ENCODE measurements around the gene CENPV.
"Not testable (repeated sequence)": the region's sequence is repeated elsewhere in the genome, so short reads cannot be mapped to it uniquely, and the experiment has no call there.

CENPV gene

GRCh38 chr17:16306211-16306610 lies 47.1 kb downstream of the CENPV start:
- DNase-seq: no peak

GRCh38 chr17:16304830-16305229 lies 48.4 kb downstream of the CENPV start:
- DNase-seq: no peak

DNA sequence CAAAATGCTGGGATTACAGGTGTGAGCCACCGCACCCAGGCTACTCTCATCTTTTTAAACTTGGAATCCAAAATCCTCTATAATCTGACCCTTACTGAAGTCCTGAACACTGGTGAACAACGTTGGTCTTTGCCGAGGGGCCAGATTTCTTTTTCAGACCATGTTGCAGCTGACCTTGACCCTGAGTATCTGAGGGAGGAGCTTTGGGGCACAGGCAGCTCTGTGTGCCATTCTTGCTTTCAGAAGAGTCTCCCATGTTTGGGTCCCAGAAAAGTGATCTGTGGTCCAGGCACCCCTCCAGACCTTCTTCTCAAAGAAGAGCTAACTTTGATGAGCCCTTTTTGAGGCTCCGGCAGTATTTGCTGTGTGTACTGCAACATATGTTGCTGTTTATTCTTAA lies 50.4 kb downstream of the CENPV start:
- no peak for DNase-seq

- DNase-seq: no peak
Measured at GRCh38 chr17:16301963-16302855, 51.1 kb downstream of the CENPV start.

- no peak for DNase-seq
Measured at GRCh38 chr17:16300554-16300953, 52.7 kb downstream of the CENPV start.

DNA sequence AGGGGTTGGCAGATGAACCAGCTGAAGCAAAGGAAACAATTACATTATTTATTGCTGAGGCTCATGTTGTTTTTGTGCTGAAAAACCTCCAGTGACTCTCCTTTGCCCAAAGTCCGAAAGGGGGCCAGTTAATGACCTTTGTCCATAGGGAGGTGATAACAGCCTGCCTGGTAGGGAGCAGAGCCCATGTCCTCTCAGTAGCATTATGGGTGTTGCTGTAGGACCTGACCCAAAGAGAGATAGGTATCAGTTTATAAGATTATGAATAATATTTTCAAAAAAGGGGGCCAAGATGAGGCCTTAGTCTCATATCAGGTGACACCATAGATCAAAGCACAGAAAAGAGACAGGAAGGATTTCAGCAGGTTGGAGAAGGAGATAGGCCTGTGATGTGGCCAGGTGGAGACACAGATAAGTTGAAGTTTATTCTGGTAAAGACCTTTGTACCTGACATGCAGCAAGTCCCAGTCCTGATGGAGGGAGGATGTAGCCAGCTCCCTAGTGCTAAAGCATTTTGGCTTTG lies 55.1 kb downstream of the CENPV start:
- DNase-seq: no peak

GRCh38 chr17:16297367-16298139 lies 55.7 kb downstream of the CENPV start:
- DNase-seq: no peak

GRCh38 chr17:16296072-16296471 lies 57.2 kb downstream of the CENPV start:
- not testable (repeated sequence) for DNase-seq

DNA sequence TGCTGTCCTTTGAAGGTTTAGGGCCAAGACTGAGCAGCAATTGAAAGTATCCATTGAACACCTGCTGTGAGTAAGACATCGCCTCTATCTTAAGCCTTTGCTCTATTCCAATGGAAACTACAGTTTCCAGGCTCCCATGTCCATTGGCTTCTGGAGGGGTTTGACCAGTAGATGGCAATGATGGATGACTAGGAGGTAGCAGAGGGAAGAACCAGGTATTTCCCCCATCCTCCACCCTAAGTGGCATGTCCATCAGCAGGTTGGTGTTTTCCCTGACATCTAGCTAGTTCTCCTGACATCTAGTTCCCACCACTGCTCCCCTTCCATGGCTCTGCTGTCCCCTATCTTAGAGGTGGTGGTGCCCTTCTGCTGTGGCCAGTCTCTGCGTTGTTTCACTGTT lies 58.7 kb downstream of the CENPV start:
- no peak for DNase-seq

- no peak for DNase-seq
Measured at GRCh38 chr17:16293931-16294330, 59.3 kb downstream of the CENPV start.
